Measurements from ENCODE around the gene GPR161. TPM values are rescaled to one million over a fixed set of nuclear protein-coding genes. Genes with fewer than 3 reads are reported as not detected.

The GPR161 gene
- total and polyA plus RNA-seq, 9 of the 15 experiments (the other 6 are each of a cell fraction or from before 2014, with no cell fraction given), result 0.15 to 2.4 (median 0.76) TPM

GRCh38 chr1:168161459-168161858 lies 24.7 kb upstream of the GPR161 start (continued):
- TF ChIP-seq HIVEP1 (CRISPR knock-in tag; IDR thresholded peaks at IDR 0.05) (no peak), DPF2 (IDR thresholded peaks at IDR 0.05) (peak; percentile 90), TBL1XR1 (IDR thresholded peaks at IDR 0.05; ENCODE audit: low read length in 2 of 2) (peak in 1 of 2 experiments; percentile 40; a peak in 1 of 4 replicates), BCLAF1 (IDR thresholded peaks at IDR 0.05; ENCODE audit: borderline replicate concordance in 1 of 2, control insufficient read depth in 1 of 2, low read depth in 2 of 2, low read length in 1 of 2) (no peak), ZNF778 (CRISPR knock-in tag; IDR thresholded peaks at IDR 0.05) (no peak), ZNF695 (CRISPR knock-in tag; IDR thresholded peaks at IDR 0.05) (no peak), TEAD2 (tag; IDR thresholded peaks at IDR 0.05) (no peak; the same call in 1 of the 2 replicates), GTF3C2 (IDR thresholded peaks at IDR 0.05; ENCODE audit: borderline replicate concordance, extremely low read depth, insufficient read length) (no peak), NR4A1 (CRISPR knock-in tag; IDR thresholded peaks at IDR 0.05) (no peak), NR4A1 (tag; IDR thresholded peaks at IDR 0.05) (0 out of 2 replicates have a peak, but pooled peaks have one; percentile 33), HES1 (IDR thresholded peaks at IDR 0.05; ENCODE audit: low read depth) (no peak), TRIM24 (IDR thresholded peaks at IDR 0.05) (peak; percentile 58 to 76; a peak in 3 of 4 replicates), ZNF76 (CRISPR knock-in tag; IDR thresholded peaks at IDR 0.05; ENCODE audit: borderline replicate concordance) (no peak), PRMT5 (CRISPR knock-in tag; IDR thresholded peaks at IDR 0.05) (no peak), ZNF354B (CRISPR knock-in tag; IDR thresholded peaks at IDR 0.05) (no peak), ZNF518B (CRISPR knock-in tag; IDR thresholded peaks at IDR 0.05) (no peak), JUND (IDR thresholded peaks at IDR 0.05; ENCODE audit: borderline replicate concordance, low read depth, low read length) (peak; percentile 43; the same call in 1 of the 2 replicates), JUND (tag; IDR thresholded peaks at IDR 0.05; ENCODE audit: borderline replicate concordance, low read depth, low read length) (no peak; the same call in 2 of the 3 replicates), TSC22D4 (tag; IDR thresholded peaks at IDR 0.05) (no peak)

Measured in K562 (cell line).